HEK293 (cell line): ENCODE results near the gene STX5.

Source experiments
- CTCF ChIA-PET: fragments of 350-600 bp; formaldehyde crosslinking; extraction: SDS; loops from one replicate; lab custom pipeline; 2021; ENCODE audit warnings: antibody characterized with exemption; lab: Yijun Ruan, JAX
- POLR2A ChIA-PET: fragments of 300-600 bp; formaldehyde crosslinking; extraction: SDS; loops from one replicate; lab custom pipeline; 2020; ENCODE audit warnings: antibody characterized with exemption, inconsistent platforms; lab: Yijun Ruan, JAX
- H3K27ac ChIP-seq: fragments of 200-500 bp; sonication (Bioruptor generic); 2 replicates; pipeline ENCODE4 v1.5.1; 2014; ENCODE audit warnings: low read depth, low read length, control low read depth, inconsistent platforms; ENCODE audit errors: extremely low read depth
- H3K36me3 ChIP-seq, 2 experiments: fragments of 200-500 bp in 1 of 2; sonication (Bioruptor generic) in 1 of 2; 1 replicate in 1 of 2; 2 replicates in 1 of 2; pipeline ENCODE4 v1.5.1; 2014 to 2017; ENCODE audit warnings: inconsistent platforms in 2 of 2, low read length in 2 of 2; ENCODE audit not compliant: control insufficient read depth in 2 of 2, insufficient read depth in 1 of 2
- H3K4me1 ChIP-seq: fragments of 200-500 bp; sonication (Bioruptor generic); 2 replicates; pipeline ENCODE4 v1.5.1; 2014; ENCODE audit warnings: mild to moderate bottlenecking, low read length, inconsistent platforms; ENCODE audit not compliant: control insufficient read depth, insufficient read depth
- H3K4me3 ChIP-seq: 2 replicates; pipeline ENCODE4 v1.5.1; 2011; ENCODE audit warnings: low read depth, mild to moderate bottlenecking, control low read depth, low read length, moderate library complexity
- H3K9me3 ChIP-seq: fragments of 200-500 bp; sonication (Bioruptor generic); 2 replicates; pipeline ENCODE4 v1.5.1; 2014; ENCODE audit warnings: low read depth, low read length, inconsistent platforms; ENCODE audit not compliant: control insufficient read depth, insufficient read depth
- BCL11B ChIP-seq: fragments of 450-650 bp; formaldehyde crosslinking; IDR thresholded peaks from 2 replicates; pipeline ENCODE4 v1.5.1; 2016; ENCODE audit warnings: low read depth, missing biosample characterization, missing genetic modification characterization
- HIC1 ChIP-seq: fragments of 450-650 bp; formaldehyde crosslinking; IDR thresholded peaks from 2 replicates; pipeline ENCODE4 v1.5.1; 2016; ENCODE audit warnings: missing biosample characterization, missing genetic modification characterization
- IKZF3 ChIP-seq: fragments of 450-650 bp; IDR thresholded peaks from 2 replicates; pipeline ENCODE4 v1.5.0; 2018; ENCODE audit warnings: missing biosample characterization, mild to moderate bottlenecking, missing genetic modification characterization, moderate library complexity
- MEIS1 ChIP-seq: sonication (generic); formaldehyde crosslinking; IDR thresholded peaks from 2 replicates; pipeline ENCODE4 v1.8.1; 2022; ENCODE audit warnings: missing genetic modification reagents, mild to moderate bottlenecking, borderline replicate concordance
- RBAK ChIP-seq: fragments of 450-650 bp; formaldehyde crosslinking; IDR thresholded peaks from 2 replicates; pipeline ENCODE4 v1.5.1; 2016; ENCODE audit warnings: missing biosample characterization, missing genetic modification characterization
- SCRT1 ChIP-seq: fragments of 450-650 bp; formaldehyde crosslinking; IDR thresholded peaks from 2 replicates; pipeline ENCODE4 v1.5.1; 2016; ENCODE audit warnings: missing biosample characterization, missing genetic modification characterization, borderline replicate concordance
- SCRT2 ChIP-seq: fragments of 450-650 bp; formaldehyde crosslinking; IDR thresholded peaks from 2 replicates; pipeline ENCODE4 v1.5.1; 2016; ENCODE audit warnings: missing biosample characterization, missing genetic modification characterization
- SP3 ChIP-seq: fragments of 450-650 bp; formaldehyde crosslinking; IDR thresholded peaks from 2 replicates; pipeline ENCODE4 v1.5.1; 2016; ENCODE audit warnings: missing biosample characterization, missing genetic modification characterization
- WT1 ChIP-seq: fragments of 450-650 bp; formaldehyde crosslinking; IDR thresholded peaks from 2 replicates; pipeline ENCODE4 v1.5.1; 2016; ENCODE audit warnings: missing biosample characterization, missing genetic modification characterization
- ZBTB49 ChIP-seq: fragments of 450-650 bp; formaldehyde crosslinking; IDR thresholded peaks from 2 replicates; pipeline ENCODE4 v1.5.1; 2016; ENCODE audit warnings: missing biosample characterization, missing genetic modification characterization, low read depth
- ZFP37 ChIP-seq: fragments of 450-650 bp; formaldehyde crosslinking; IDR thresholded peaks from 2 replicates; pipeline ENCODE4 v1.5.1; 2016; ENCODE audit warnings: missing biosample characterization, missing genetic modification characterization
- ZNF146 ChIP-seq: fragments of 450-650 bp; formaldehyde crosslinking; IDR thresholded peaks from 2 replicates; pipeline ENCODE4 v1.5.1; 2016; ENCODE audit warnings: missing biosample characterization, missing genetic modification characterization
- ZNF155 ChIP-seq: fragments of 450-650 bp; formaldehyde crosslinking; IDR thresholded peaks from 2 replicates; pipeline ENCODE4 v1.5.1; 2016; ENCODE audit warnings: missing biosample characterization, missing genetic modification characterization
- ZNF184 ChIP-seq: fragments of 450-650 bp; IDR thresholded peaks from 2 replicates; pipeline ENCODE4 v1.5.1; 2018; ENCODE audit warnings: missing biosample characterization, mild to moderate bottlenecking, missing genetic modification characterization
- ZNF223 ChIP-seq: fragments of 450-650 bp; formaldehyde crosslinking; IDR thresholded peaks from 2 replicates; pipeline ENCODE4 v1.5.1; 2016; ENCODE audit warnings: missing biosample characterization, missing genetic modification characterization
- ZNF23 ChIP-seq: fragments of 450-650 bp; formaldehyde crosslinking; IDR thresholded peaks from 2 replicates; pipeline ENCODE4 v1.5.1; 2016; ENCODE audit warnings: missing biosample characterization, missing genetic modification characterization, borderline replicate concordance
- ZNF354C ChIP-seq: fragments of 450-650 bp; formaldehyde crosslinking; IDR thresholded peaks from 2 replicates; pipeline ENCODE4 v1.5.1; 2016; ENCODE audit warnings: missing biosample characterization, missing genetic modification characterization, low read depth, borderline replicate concordance
- ZNF416 ChIP-seq: fragments of 450-650 bp; formaldehyde crosslinking; IDR thresholded peaks from 2 replicates; pipeline ENCODE4 v1.5.1; 2016; ENCODE audit warnings: missing biosample characterization, missing genetic modification characterization
- ZNF423 ChIP-seq: fragments of 450-650 bp; formaldehyde crosslinking; IDR thresholded peaks from 2 replicates; pipeline ENCODE4 v1.5.1; 2016; ENCODE audit warnings: missing biosample characterization, missing genetic modification characterization
- ZNF433 ChIP-seq: fragments of 450-650 bp; formaldehyde crosslinking; IDR thresholded peaks from 2 replicates; pipeline ENCODE4 v1.5.1; 2016; ENCODE audit warnings: missing biosample characterization, missing genetic modification characterization, low read depth
- ZNF549 ChIP-seq: fragments of 450-650 bp; IDR thresholded peaks from 2 replicates; pipeline ENCODE4 v1.5.1; 2018; ENCODE audit warnings: missing biosample characterization, missing genetic modification characterization, mild to moderate bottlenecking, inconsistent platforms, moderate library complexity
- ZNF600 ChIP-seq: fragments of 450-650 bp; formaldehyde crosslinking; IDR thresholded peaks from 2 replicates; pipeline ENCODE4 v1.5.1; 2016; ENCODE audit warnings: missing biosample characterization, missing genetic modification characterization
- ZNF645 ChIP-seq: fragments of 450-650 bp; formaldehyde crosslinking; IDR thresholded peaks from 2 replicates; pipeline ENCODE4; 2016; ENCODE audit warnings: missing biosample characterization, missing genetic modification characterization
- ZSCAN16 ChIP-seq: fragments of 450-650 bp; formaldehyde crosslinking; IDR thresholded peaks from 2 replicates; pipeline ENCODE4 v1.5.1; 2016; ENCODE audit warnings: missing biosample characterization, missing genetic modification characterization
- TF ChIP-seq, protein P1 (sequence below): fragments of 450-650 bp; formaldehyde crosslinking; IDR thresholded peaks from 2 replicates; pipeline ENCODE4 v1.5.1; 2016; ENCODE audit warnings: missing biosample characterization, missing genetic modification characterization
- TF ChIP-seq, protein P2 (sequence below): fragments of 450-650 bp; IDR thresholded peaks from 2 replicates; pipeline ENCODE4 v1.5.1; 2018; ENCODE audit warnings: missing biosample characterization, missing genetic modification characterization

STX5 gene

DNA sequence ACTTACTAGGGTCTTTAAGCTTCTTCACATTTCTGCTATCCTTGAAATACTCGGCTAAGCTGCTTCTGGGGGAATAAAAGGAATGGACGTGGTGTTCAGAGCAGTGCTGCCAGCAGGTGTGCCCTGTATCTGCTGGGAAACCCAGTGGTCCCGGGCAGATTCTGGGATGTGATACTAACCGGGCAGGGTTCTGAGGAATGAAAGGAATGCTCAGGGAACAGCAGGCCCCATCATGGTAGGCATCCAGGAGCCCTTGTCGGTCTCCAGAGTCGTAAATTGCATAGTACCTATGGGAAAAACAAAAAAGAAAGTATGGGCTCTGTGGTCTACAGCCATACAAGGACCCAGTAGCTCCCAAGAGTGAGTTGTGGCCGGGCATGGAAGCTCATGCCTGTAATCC, 35.6 kb downstream of the STX5 start:
- CTCF ChIA-PET: interaction anchor here (2.3 kb wide), 1 partner anchor 10 kb away, joined by 10 read pairs; no protein-coding TSS in a partner anchor
- H3K4me1 ChIP-seq: no peaks in the 10 kb centered on the region
- no peaks in the 10 kb centered on the region for H3K9me3 ChIP-seq
- TF ChIP-seq RBAK (tag by site-specific recombination): no peak
- TF ChIP-seq, protein P1, sequence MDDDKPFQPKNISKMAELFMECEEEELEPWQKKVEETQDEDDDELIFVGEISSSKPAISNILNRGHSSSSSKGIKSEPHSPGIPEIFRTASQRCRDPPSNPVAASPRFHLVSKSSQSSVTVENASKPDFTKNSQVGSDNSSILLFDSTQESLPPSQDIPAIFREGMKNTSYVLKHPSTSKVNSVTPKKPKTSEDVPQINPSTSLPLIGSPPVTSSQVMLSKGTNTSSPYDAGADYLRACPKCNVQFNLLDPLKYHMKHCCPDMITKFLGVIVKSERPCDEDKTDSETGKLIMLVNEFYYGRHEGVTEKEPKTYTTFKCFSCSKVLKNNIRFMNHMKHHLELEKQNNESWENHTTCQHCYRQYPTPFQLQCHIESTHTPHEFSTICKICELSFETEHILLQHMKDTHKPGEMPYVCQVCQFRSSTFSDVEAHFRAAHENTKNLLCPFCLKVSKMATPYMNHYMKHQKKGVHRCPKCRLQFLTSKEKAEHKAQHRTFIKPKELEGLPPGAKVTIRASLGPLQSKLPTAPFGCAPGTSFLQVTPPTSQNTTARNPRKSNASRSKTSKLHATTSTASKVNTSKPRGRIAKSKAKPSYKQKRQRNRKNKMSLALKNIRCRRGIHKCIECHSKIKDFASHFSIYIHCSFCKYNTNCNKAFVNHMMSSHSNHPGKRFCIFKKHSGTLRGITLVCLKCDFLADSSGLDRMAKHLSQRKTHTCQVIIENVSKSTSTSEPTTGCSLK: no peak
- no peak for TF ChIP-seq SCRT2
- TF ChIP-seq ZNF423: no peak
- no peak for TF ChIP-seq ZNF23 (tag by site-specific recombination)
- TF ChIP-seq WT1 (tag by site-specific recombination): no peak
- no peak for TF ChIP-seq ZNF223 (tag by site-specific recombination)
- TF ChIP-seq ZNF146 (tag by site-specific recombination): no peak
- no peak for TF ChIP-seq MEIS1 (CRISPR knock-in tag)
- no peak for TF ChIP-seq ZNF645 (tag by site-specific recombination)
- no peak for TF ChIP-seq ZFP37
- no peak for TF ChIP-seq HIC1 (tag by site-specific recombination)
- no peak for TF ChIP-seq ZNF433 (tag by site-specific recombination)
- no peak for TF ChIP-seq ZNF184 (tag by site-specific recombination)
- TF ChIP-seq, all 188 proteins: peak for 0
- POLR2A ChIA-PET: interaction anchor here (0.6 to 2.9 kb wide), 7 partner anchors 9 to 877 kb away, joined by 3 to 11 read pairs (median 5); partner anchors contain the start of genes STX5, TAF6L and TMEM179B
- no peak overlapping the region for H3K4me3 ChIP-seq
- no peak overlapping the region for H3K27ac ChIP-seq
- peaks cover 22 to 87% of the 10 kb centered on the region in 2 experiments; a peak in 2 of 3 replicates for H3K36me3 ChIP-seq

DNA sequence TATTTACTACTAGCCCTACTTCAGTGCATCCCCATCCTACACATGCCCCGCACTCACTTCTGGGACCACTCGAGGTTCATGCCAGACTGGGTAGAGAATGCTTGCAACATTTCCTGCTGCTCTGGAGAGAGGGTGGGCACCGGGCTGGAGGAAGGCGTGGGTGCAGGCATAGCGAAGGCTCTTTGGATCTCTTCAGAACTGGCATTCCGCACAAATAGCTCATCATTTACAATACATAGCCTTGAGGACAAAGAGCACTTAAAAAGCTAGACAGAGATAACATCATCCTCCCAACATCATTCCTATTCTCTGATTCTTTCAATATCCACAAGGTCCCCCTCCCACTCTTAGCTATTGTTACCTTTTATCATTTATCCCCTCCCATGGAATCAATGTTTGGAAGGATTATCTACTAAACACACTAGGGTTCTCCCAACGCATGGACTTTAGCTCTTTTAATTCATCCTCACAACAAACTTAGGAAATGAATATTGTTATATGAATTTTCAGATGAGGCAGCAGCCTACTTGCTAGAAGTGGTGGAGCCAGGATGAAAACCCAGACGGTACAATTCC, 37.6 kb downstream of the STX5 start:
- Histone ChIP-seq H3K27ac (no peak overlapping the region), H3K9me3 (no peaks in the 10 kb centered on the region), H3K36me3 (peaks cover 19 to 84% of the 10 kb centered on the region in 2 experiments; a peak in 2 of 3 replicates), H3K4me3 (no peak overlapping the region), H3K4me1 (no peaks in the 10 kb centered on the region)
- ChIA-PET POLR2A (interaction anchor here (0.8 to 2.3 kb wide), 5 partner anchors 37 to 67 kb away, joined by 3 to 16 read pairs (median 4); partner anchors contain the start of genes STX5 and ZBTB3), CTCF (interaction anchor here (0.8 to 2.3 kb wide), 4 partner anchors 8 to 113 kb away, joined by 3 to 10 read pairs (median 3); no protein-coding TSS in a partner anchor)
- TF ChIP-seq, protein P2, sequence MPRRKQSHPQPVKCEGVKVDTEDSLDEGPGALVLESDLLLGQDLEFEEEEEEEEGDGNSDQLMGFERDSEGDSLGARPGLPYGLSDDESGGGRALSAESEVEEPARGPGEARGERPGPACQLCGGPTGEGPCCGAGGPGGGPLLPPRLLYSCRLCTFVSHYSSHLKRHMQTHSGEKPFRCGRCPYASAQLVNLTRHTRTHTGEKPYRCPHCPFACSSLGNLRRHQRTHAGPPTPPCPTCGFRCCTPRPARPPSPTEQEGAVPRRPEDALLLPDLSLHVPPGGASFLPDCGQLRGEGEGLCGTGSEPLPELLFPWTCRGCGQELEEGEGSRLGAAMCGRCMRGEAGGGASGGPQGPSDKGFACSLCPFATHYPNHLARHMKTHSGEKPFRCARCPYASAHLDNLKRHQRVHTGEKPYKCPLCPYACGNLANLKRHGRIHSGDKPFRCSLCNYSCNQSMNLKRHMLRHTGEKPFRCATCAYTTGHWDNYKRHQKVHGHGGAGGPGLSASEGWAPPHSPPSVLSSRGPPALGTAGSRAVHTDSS: no peak
- no peak for TF ChIP-seq ZNF600 (tag by site-specific recombination)
- no peak for TF ChIP-seq SP3 (tag by site-specific recombination)
- TF ChIP-seq ZNF549: no peak
- TF ChIP-seq ZNF155: no peak
- no peak for TF ChIP-seq ZNF354C (tag by site-specific recombination)
- no peak for TF ChIP-seq BCL11B (tag by site-specific recombination)
- TF ChIP-seq SCRT1 (tag by site-specific recombination): no peak
- no peak for TF ChIP-seq ZBTB49
- no peak for TF ChIP-seq ZNF416 (tag by site-specific recombination)
- TF ChIP-seq IKZF3 (tag by site-specific recombination): no peak
- no peak for TF ChIP-seq ZSCAN16 (tag by site-specific recombination)
